C4-2B (cell line): Measurements from ENCODE around the gene B3GNT5.

Experiments
- CTCF ChIP-seq: fragments of 450-650 bp; conservative IDR thresholded peaks from 2 replicates; pipeline ENCODE4 v1.5.1; 2017; ENCODE audit warnings: mild to moderate bottlenecking
- ZFX ChIP-seq: fragments of 450-650 bp; IDR thresholded peaks from 2 replicates; pipeline ENCODE4 v1.6.1; 2017

GRCh38 chr3:183249006-183249718 lies 3.9 kb upstream of the B3GNT5 start:
- TF ChIP-seq CTCF (no peak), ZFX (no peak)
